GM12878 (cell line): Measurements from ENCODE around the gene SELENBP1.

Source experiments
- ASH2L ChIP-seq: fragments of 300-600, 200-600 bp; sonication (generic); IDR thresholded peaks from 2 replicates; pipeline ENCODE4 v1.6.1; 2017; ENCODE audit warnings: low read depth, mild to moderate bottlenecking, borderline replicate concordance
- TF ChIP-seq, protein P1 (sequence below), 3 experiments: IDR thresholded peaks in 2 of 3; conservative IDR thresholded peaks in 1 of 3; 2 replicates each; pipeline ENCODE4 v1.5.1; 2011; ENCODE audit warnings: low read depth in 3 of 3, low read length in 3 of 3, mild to moderate bottlenecking in 3 of 3, control low read depth in 2 of 3, moderate library complexity in 2 of 3, inconsistent platforms in 1 of 3, mixed read lengths in 1 of 3; ENCODE audit not compliant: control insufficient read depth in 2 of 3, insufficient read depth in 1 of 3; ENCODE audit errors: extremely low read depth in 1 of 3

DNA sequence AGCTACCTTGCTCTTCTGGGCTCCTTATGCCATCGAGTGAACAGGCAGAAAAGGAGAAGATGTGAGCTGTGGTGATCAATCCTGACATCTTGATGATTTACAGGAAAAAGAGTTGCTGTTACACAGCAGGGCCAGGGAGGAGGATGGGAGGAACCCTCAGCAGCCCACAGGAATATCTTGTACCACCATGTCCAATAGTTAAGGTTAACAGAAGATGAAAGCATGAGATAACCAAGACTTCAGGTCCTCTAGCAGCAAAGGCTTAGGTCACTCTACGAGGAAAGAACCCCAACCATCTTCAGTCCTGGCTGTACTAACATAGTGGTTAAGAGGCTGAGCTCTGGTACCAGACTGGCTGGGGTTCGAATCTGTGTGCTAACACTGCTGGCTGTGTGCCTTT lies 12.1 kb upstream of the SELENBP1 start:
- TF ChIP-seq, protein P1, sequence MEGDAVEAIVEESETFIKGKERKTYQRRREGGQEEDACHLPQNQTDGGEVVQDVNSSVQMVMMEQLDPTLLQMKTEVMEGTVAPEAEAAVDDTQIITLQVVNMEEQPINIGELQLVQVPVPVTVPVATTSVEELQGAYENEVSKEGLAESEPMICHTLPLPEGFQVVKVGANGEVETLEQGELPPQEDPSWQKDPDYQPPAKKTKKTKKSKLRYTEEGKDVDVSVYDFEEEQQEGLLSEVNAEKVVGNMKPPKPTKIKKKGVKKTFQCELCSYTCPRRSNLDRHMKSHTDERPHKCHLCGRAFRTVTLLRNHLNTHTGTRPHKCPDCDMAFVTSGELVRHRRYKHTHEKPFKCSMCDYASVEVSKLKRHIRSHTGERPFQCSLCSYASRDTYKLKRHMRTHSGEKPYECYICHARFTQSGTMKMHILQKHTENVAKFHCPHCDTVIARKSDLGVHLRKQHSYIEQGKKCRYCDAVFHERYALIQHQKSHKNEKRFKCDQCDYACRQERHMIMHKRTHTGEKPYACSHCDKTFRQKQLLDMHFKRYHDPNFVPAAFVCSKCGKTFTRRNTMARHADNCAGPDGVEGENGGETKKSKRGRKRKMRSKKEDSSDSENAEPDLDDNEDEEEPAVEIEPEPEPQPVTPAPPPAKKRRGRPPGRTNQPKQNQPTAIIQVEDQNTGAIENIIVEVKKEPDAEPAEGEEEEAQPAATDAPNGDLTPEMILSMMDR (IDR thresholded peaks at IDR 0.05 in 2 of 3, conservative IDR thresholded peaks at IDR 0.05 in 1 of 3; ENCODE audit: control insufficient read depth in 2 of 3, extremely low read depth in 1 of 3, insufficient read depth in 1 of 3, low read depth in 3 of 3, low read length in 3 of 3) = no peak
- no peak for TF ChIP-seq ASH2L
